KOPT-K1 (cell line): ENCODE data around the gene PACSIN2.

Experiments
- H3K27ac ChIP-seq: fragments of 200-600 bp; sonication (generic); 2 replicates; pipeline ENCODE4 v1.5.1; 2016; ENCODE audit warnings: antibody characterized with exemption, mild to moderate bottlenecking, low read depth, low read length; ENCODE audit not compliant: poor library complexity, severe bottlenecking
- H3K36me3 ChIP-seq: fragments of 200-600 bp; sonication (generic); 2 replicates; pipeline ENCODE4 v1.5.1; 2017; ENCODE audit warnings: antibody characterized with exemption, mild to moderate bottlenecking, low read length, moderate library complexity; ENCODE audit not compliant: insufficient read depth
- H3K9me3 ChIP-seq: fragments of 200-600 bp; sonication (generic); 2 replicates; pipeline ENCODE4 v1.5.1; 2017; ENCODE audit warnings: antibody characterized with exemption, low read length, mild to moderate bottlenecking; ENCODE audit not compliant: insufficient read depth, poor library complexity, severe bottlenecking

PACSIN2 gene

GRCh38 chr22:42842658-42843370 lies 172.1 kb downstream of the PACSIN2 start:
- Histone ChIP-seq H3K27ac (no peak overlapping the region), H3K9me3 (no peaks in the 10 kb centered on the region), H3K36me3 (peaks cover 82% of the 10 kb centered on the region)

GRCh38 chr22:42841444-42841843 lies 173.5 kb downstream of the PACSIN2 start:
- peak overlapping the region; percentile 8 for H3K27ac ChIP-seq
- no peaks in the 10 kb centered on the region for H3K9me3 ChIP-seq
- peaks cover 84% of the 10 kb centered on the region for H3K36me3 ChIP-seq

GRCh38 chr22:42837556-42837955 lies 177.4 kb downstream of the PACSIN2 start:
- H3K9me3 ChIP-seq = no peaks in the 10 kb centered on the region
- H3K27ac ChIP-seq = no peak overlapping the region
- H3K36me3 ChIP-seq = peaks cover 84% of the 10 kb centered on the region

- Histone ChIP-seq H3K36me3 (peaks cover 85% of the 10 kb centered on the region), H3K9me3 (no peaks in the 10 kb centered on the region), H3K27ac (no peak overlapping the region)
Measured at GRCh38 chr22:42836026-42836425, 178.9 kb downstream of the PACSIN2 start.

- peaks cover 87% of the 10 kb centered on the region for H3K36me3 ChIP-seq
- no peaks in the 10 kb centered on the region for H3K9me3 ChIP-seq
- H3K27ac ChIP-seq = no peak overlapping the region
Measured at GRCh38 chr22:42834177-42834949, 180.6 kb downstream of the PACSIN2 start.

GRCh38 chr22:42833104-42833503 lies 181.8 kb downstream of the PACSIN2 start:
- no peak overlapping the region for H3K27ac ChIP-seq
- no peaks in the 10 kb centered on the region for H3K9me3 ChIP-seq
- peaks cover 80% of the 10 kb centered on the region for H3K36me3 ChIP-seq

- H3K9me3 ChIP-seq = no peaks in the 10 kb centered on the region
- H3K27ac ChIP-seq = peak overlapping the region; percentile 25
- H3K36me3 ChIP-seq = peaks cover 78% of the 10 kb centered on the region
Measured at GRCh38 chr22:42831712-42832111, 183.2 kb downstream of the PACSIN2 start.

GRCh38 chr22:42830161-42830560 lies 184.8 kb downstream of the PACSIN2 start:
- Histone ChIP-seq H3K27ac (peak overlapping the region; percentile 75), H3K36me3 (peaks cover 75% of the 10 kb centered on the region), H3K9me3 (no peaks in the 10 kb centered on the region)

GRCh38 chr22:42829302-42829701 lies 185.6 kb downstream of the PACSIN2 start:
- no peaks in the 10 kb centered on the region for H3K9me3 ChIP-seq
- H3K36me3 ChIP-seq = peaks cover 75% of the 10 kb centered on the region
- H3K27ac ChIP-seq = peak overlapping the region; percentile 75

GRCh38 chr22:42825796-42826195 lies 189.2 kb downstream of the PACSIN2 start:
- H3K36me3 ChIP-seq = peaks cover 70% of the 10 kb centered on the region
- H3K27ac ChIP-seq = peak overlapping the region; percentile 75
- no peaks in the 10 kb centered on the region for H3K9me3 ChIP-seq

GRCh38 chr22:42821386-42821785 lies 193.6 kb downstream of the PACSIN2 start:
- H3K27ac ChIP-seq = no peak overlapping the region
- no peaks in the 10 kb centered on the region for H3K9me3 ChIP-seq
- peaks cover 66% of the 10 kb centered on the region for H3K36me3 ChIP-seq

- Histone ChIP-seq H3K27ac (no peak overlapping the region), H3K36me3 (peaks cover 71% of the 10 kb centered on the region), H3K9me3 (no peaks in the 10 kb centered on the region)
Measured at GRCh38 chr22:42820045-42820763, 194.7 kb downstream of the PACSIN2 start.
